Measurements from ENCODE around the gene CPVL.
"Not testable (repeated sequence)": the region's sequence is repeated elsewhere in the genome, so short reads cannot be mapped to it uniquely, and the experiment has no call there.

Gene CPVL

GRCh38 chr7:29102558-29103151, 43.7 kb downstream of the CPVL start:
- DNase-seq = peak; percentile 65 to 82
- TF ChIP-seq GATA1 (IDR thresholded peaks at IDR 0.05; ENCODE audit: low read depth, low read length) (no peak), POLR2A (IDR thresholded peaks at IDR 0.05; ENCODE audit: low read length) (no peak)

GRCh38 chr7:29100924-29101323, 45.4 kb downstream of the CPVL start:
- no peak for TF ChIP-seq POLR2A (IDR thresholded peaks at IDR 0.05; ENCODE audit: low read length)
- no peak for TF ChIP-seq GATA1 (IDR thresholded peaks at IDR 0.05; ENCODE audit: low read depth, low read length)
- DNase-seq = no peak

- no peak for DNase-seq
- TF ChIP-seq POLR2A (IDR thresholded peaks at IDR 0.05; ENCODE audit: low read length) = no peak
- no peak for TF ChIP-seq GATA1 (IDR thresholded peaks at IDR 0.05; ENCODE audit: low read depth, low read length)
These were observed 46.2 kb downstream of the CPVL start for GRCh38 chr7:29099896-29100847.

GRCh38 chr7:29096446-29096730, 49.9 kb downstream of the CPVL start:
- no peak for TF ChIP-seq POLR2A (IDR thresholded peaks at IDR 0.05; ENCODE audit: low read length)
- no peak for TF ChIP-seq GATA1 (IDR thresholded peaks at IDR 0.05; ENCODE audit: low read depth, low read length)
- DNase-seq = no peak

GRCh38 chr7:29095631-29096445, 50.5 kb downstream of the CPVL start:
- no peak for TF ChIP-seq GATA1 (IDR thresholded peaks at IDR 0.05; ENCODE audit: low read depth, low read length)
- no peak for DNase-seq

- not testable (repeated sequence) for DNase-seq
These were observed 53.2 kb downstream of the CPVL start for GRCh38 chr7:29093091-29093490.

GRCh38 chr7:29091715-29092114, 54.6 kb downstream of the CPVL start:
- no peak for DNase-seq
- TF ChIP-seq GATA1 (IDR thresholded peaks at IDR 0.05; ENCODE audit: low read depth, low read length) (no peak), POLR2A (IDR thresholded peaks at IDR 0.05; ENCODE audit: low read length) (no peak)

- no peak for DNase-seq
- TF ChIP-seq GATA1 (IDR thresholded peaks at IDR 0.05; ENCODE audit: low read depth, low read length) (no peak), POLR2A (IDR thresholded peaks at IDR 0.05; ENCODE audit: low read length) (no peak)
These were observed 55.3 kb downstream of the CPVL start for GRCh38 chr7:29090836-29091601.

- no peak for TF ChIP-seq GATA1 (IDR thresholded peaks at IDR 0.05; ENCODE audit: low read depth, low read length)
- TF ChIP-seq POLR2A (IDR thresholded peaks at IDR 0.05; ENCODE audit: low read length) = no peak
These were observed 56.1 kb downstream of the CPVL start for GRCh38 chr7:29090151-29090805.

GRCh38 chr7:29087840-29088170, 58.5 kb downstream of the CPVL start:
- TF ChIP-seq POLR2A (IDR thresholded peaks at IDR 0.05; ENCODE audit: low read length) (no peak), GATA1 (IDR thresholded peaks at IDR 0.05; ENCODE audit: low read depth, low read length) (no peak)
- DNase-seq = no peak

More at GRCh38 chr7:29090151-29090805, 56.1 kb downstream of the CPVL start:
- DNase-seq = no peak

GRCh38 chr7:29086545-29086944, 59.8 kb downstream of the CPVL start:
- no peak for DNase-seq
- TF ChIP-seq GATA1 (IDR thresholded peaks at IDR 0.05; ENCODE audit: low read depth, low read length) (no peak), POLR2A (IDR thresholded peaks at IDR 0.05; ENCODE audit: low read length) (no peak)

- TF ChIP-seq POLR2A (IDR thresholded peaks at IDR 0.05; ENCODE audit: low read length) = no peak
- no peak for TF ChIP-seq GATA1 (IDR thresholded peaks at IDR 0.05; ENCODE audit: low read depth, low read length)
- DNase-seq = no peak
These were observed 61.5 kb downstream of the CPVL start for GRCh38 chr7:29084832-29085231.

- TF ChIP-seq POLR2A (IDR thresholded peaks at IDR 0.05; ENCODE audit: low read length) (no peak), GATA1 (IDR thresholded peaks at IDR 0.05; ENCODE audit: low read depth, low read length) (no peak)
- DNase-seq = no peak
These were observed 65.5 kb downstream of the CPVL start for GRCh38 chr7:29080803-29081202.

Data from erythroblast (primary cell).